GM23338 (cell line): ENCODE results near the gene STARD4. TPM values are rescaled to one million over a fixed set of nuclear protein-coding genes. Genes with fewer than 3 reads are reported as not detected.

Experiments used
- ATAC-seq: fragments of 200-7000 bp; cut with Tn5 transposase; 3 replicates; pipeline ENCODE4 v1.9.1; 2020
- DNase-seq: peaks from one replicate; pipeline ENCODE4 v3.0.0-alpha.2; 2015; ENCODE audit warnings: low spot score
- H2AFZ ChIP-seq: fragments of 200-600 bp; sonication (generic); 2 replicates; pipeline ENCODE4 v1.8.0; 2016; ENCODE audit warnings: antibody characterized with exemption, mild to moderate bottlenecking, moderate library complexity
- H3F3A ChIP-seq: fragments of 200-600 bp; sonication (generic); replicated peaks from 2 replicates; pipeline ENCODE4 v1.8.0; 2017; ENCODE audit warnings: antibody characterized with exemption, mixed run types, low read depth
- H3K27ac ChIP-seq: fragments of 200-600 bp; sonication (generic); 2 replicates; pipeline ENCODE4 v1.6.1; 2016; ENCODE audit warnings: low read depth
- H3K27me3 ChIP-seq: fragments of 200-600 bp; sonication (generic); 2 replicates; pipeline ENCODE4 v1.8.0; 2016; ENCODE audit warnings: mild to moderate bottlenecking, mixed run types, moderate library complexity; ENCODE audit not compliant: insufficient read depth
- H3K36me3 ChIP-seq: fragments of 200-600 bp; sonication (generic); 2 replicates; pipeline ENCODE4 v1.8.0; 2016; ENCODE audit warnings: mild to moderate bottlenecking; ENCODE audit not compliant: insufficient read depth
- H3K4me1 ChIP-seq: fragments of 200-600 bp; sonication (generic); 2 replicates; pipeline ENCODE4 v1.8.0; 2016; ENCODE audit warnings: mild to moderate bottlenecking, moderate library complexity; ENCODE audit not compliant: insufficient read depth
- H3K4me2 ChIP-seq: fragments of 200-600 bp; sonication (generic); 2 replicates; pipeline ENCODE4 v1.7.1; 2017; ENCODE audit warnings: mixed run types
- H3K4me3 ChIP-seq: fragments of 200-600 bp; sonication (generic); 2 replicates; pipeline ENCODE4 v1.6.1; 2016; ENCODE audit warnings: mixed run types
- H3K79me2 ChIP-seq: fragments of 200-600 bp; sonication (generic); replicated peaks from 2 replicates; pipeline ENCODE4 v1.8.0; 2017; ENCODE audit warnings: mild to moderate bottlenecking; ENCODE audit not compliant: insufficient read depth
- H3K9me2 ChIP-seq: fragments of 200-600 bp; sonication (generic); 2 replicates; pipeline ENCODE4 v1.8.0; 2017; ENCODE audit not compliant: insufficient read depth
- H4K20me1 ChIP-seq: fragments of 200-600 bp; sonication (generic); replicated peaks from 2 replicates; pipeline ENCODE4 v1.8.0; 2017; ENCODE audit warnings: mild to moderate bottlenecking; ENCODE audit not compliant: insufficient read depth
- H3K27ac Mint-ChIP-seq: 2 replicates; pipeline ENCODE4 v1.8.0; 2020; ENCODE audit warnings: inconsistent platforms, mild to moderate bottlenecking, moderate library complexity, mixed read lengths
- H3K27me3 Mint-ChIP-seq: 3 replicates; pipeline ENCODE4 v1.8.0; 2022; ENCODE audit warnings: low read depth, mild to moderate bottlenecking, moderate library complexity, mixed read lengths, inconsistent platforms; ENCODE audit not compliant: insufficient read depth, poor library complexity
- H3K36me3 Mint-ChIP-seq: 3 replicates; pipeline ENCODE4 v1.8.0; 2021; ENCODE audit warnings: low read depth, mild to moderate bottlenecking, inconsistent platforms, moderate library complexity, mixed read lengths
- H3K4me1 Mint-ChIP-seq: 3 replicates; pipeline ENCODE4 v1.8.0; 2020; ENCODE audit warnings: mild to moderate bottlenecking, inconsistent platforms, mixed read lengths
- H3K4me3 Mint-ChIP-seq: 3 replicates; pipeline ENCODE4 v1.8.0; 2021; ENCODE audit warnings: moderate library complexity, mild to moderate bottlenecking, inconsistent platforms, mixed read lengths
- H3K9me3 Mint-ChIP-seq: 3 replicates; pipeline ENCODE4 v1.8.0; 2020; ENCODE audit warnings: moderate library complexity, mild to moderate bottlenecking, inconsistent platforms, mixed read lengths
- CREB1 ChIP-seq: fragments of 250-450 bp; sonication (Bioruptor Pico); IDR thresholded peaks from 2 replicates; pipeline ENCODE4 v1.5.0; 2020; ENCODE audit warnings: low read depth, mild to moderate bottlenecking, moderate library complexity
- EZH2 ChIP-seq: fragments of 200-600 bp; sonication (generic); IDR thresholded peaks from one replicate; pipeline ENCODE4 v1.8.0; 2017; ENCODE audit warnings: antibody characterized with exemption, mild to moderate bottlenecking, low read depth; ENCODE audit not compliant: unreplicated experiment
- EZH2phosphoT487 ChIP-seq: fragments of 200-600 bp; sonication (generic); IDR thresholded peaks from one replicate; pipeline ENCODE4 v1.8.1; 2018; ENCODE audit warnings: antibody characterized with exemption; ENCODE audit not compliant: unreplicated experiment
- JUNB ChIP-seq: IDR thresholded peaks from one replicate; pipeline ENCODE4 v1.6.1; 2016; ENCODE audit warnings: antibody characterized with exemption; ENCODE audit not compliant: unreplicated experiment
- NANOG ChIP-seq: IDR thresholded peaks from 2 replicates; pipeline ENCODE4 v1.6.1; 2016; ENCODE audit warnings: antibody characterized with exemption, borderline replicate concordance
- ZNF114 ChIP-seq: fragments of 250-450 bp; sonication (Bioruptor Pico); IDR thresholded peaks from 2 replicates; pipeline ENCODE4 v1.5.0; 2020; ENCODE audit warnings: mild to moderate bottlenecking, moderate library complexity
- polyA plus RNA-seq: library from polyadenylated mRNA; unstranded; fragments of >200 nt; fragmentation: Nextera tagmentation; extraction: Ambion mirVana; gene quantifications from 2 replicates; pipeline ENCODE4 v1.2.1, GENCODE V29; 2016
- total RNA-seq: library from RNA; depleted of rRNA; stranded (reverse); fragments of >200 nt; shearing (Covaris generic); gene quantifications from 2 replicates; pipeline ENCODE4 v1.2.3, GENCODE V29; 2014
- TF ChIP-seq, protein P1 (sequence below), 2 experiments: fragments of 200-600 bp in 1 of 2; sonication (generic) in 1 of 2; conservative IDR thresholded peaks; 2 replicates each; pipeline versions ENCODE4 v1.5.1 to v1.6.1; 2016 to 2017; ENCODE audit warnings: antibody characterized with exemption in 2 of 2, low read depth in 2 of 2, mild to moderate bottlenecking in 2 of 2, moderate library complexity in 1 of 2
- TF ChIP-seq, protein P2 (sequence below): IDR thresholded peaks from one replicate; pipeline ENCODE4 v1.6.1; 2018; ENCODE audit warnings: antibody characterized with exemption; ENCODE audit not compliant: unreplicated experiment

The STARD4 gene
- total and polyA plus RNA-seq, 2 experiments from 2014 or later: 25.0 to 92.0 TPM

DNA sequence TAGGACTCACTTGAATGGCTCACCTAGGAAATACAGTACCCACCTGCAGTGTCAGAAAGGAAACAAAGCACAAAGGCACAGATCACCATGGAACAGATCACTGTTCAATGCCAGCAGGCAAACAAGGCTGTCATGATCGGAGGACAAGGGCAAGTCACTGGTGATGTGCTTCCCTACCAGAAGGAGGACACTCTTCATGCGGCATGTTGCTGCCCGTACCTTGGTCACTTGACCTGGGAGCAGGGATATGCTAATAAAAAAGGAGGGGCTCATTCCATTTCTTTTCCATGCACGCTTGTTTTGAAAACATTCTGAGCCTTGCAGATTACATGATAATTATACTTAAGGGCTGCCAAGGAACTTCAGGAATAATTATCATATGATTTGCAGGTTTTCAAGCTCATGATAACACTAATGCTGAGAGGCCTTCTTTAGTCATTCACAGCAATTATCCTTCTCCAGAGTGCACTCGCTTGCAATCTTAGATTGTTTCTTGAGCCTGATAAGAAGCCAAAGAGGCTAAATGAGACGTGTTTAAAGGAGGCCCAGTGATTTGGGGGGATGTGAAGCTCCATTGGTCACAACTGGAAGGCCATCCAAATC lies 36.1 kb upstream of the STARD4 start:
- Mint-ChIP-seq H3K4me1 (peaks cover 34% of the 10 kb centered on the region), H3K36me3 (no peaks in the 10 kb centered on the region), H3K27me3 (no peaks in the 10 kb centered on the region), H3K9me3 (no peaks in the 10 kb centered on the region), H3K4me3 (no peak overlapping the region), H3K27ac (no peak overlapping the region)
- peak overlapping the region; percentile 15; the same call in 1 of the 2 replicates for H2AFZ ChIP-seq
- no peaks in the 10 kb centered on the region for H3F3A ChIP-seq
- H3K4me2 ChIP-seq: no peak overlapping the region
- TF ChIP-seq NANOG (no peak), ZNF114 (no peak), EZH2 (no peak), CREB1 (CRISPR knock-in tag) (no peak), EZH2phosphoT487 (no peak), JUNB (no peak)
- TF ChIP-seq, protein P1, sequence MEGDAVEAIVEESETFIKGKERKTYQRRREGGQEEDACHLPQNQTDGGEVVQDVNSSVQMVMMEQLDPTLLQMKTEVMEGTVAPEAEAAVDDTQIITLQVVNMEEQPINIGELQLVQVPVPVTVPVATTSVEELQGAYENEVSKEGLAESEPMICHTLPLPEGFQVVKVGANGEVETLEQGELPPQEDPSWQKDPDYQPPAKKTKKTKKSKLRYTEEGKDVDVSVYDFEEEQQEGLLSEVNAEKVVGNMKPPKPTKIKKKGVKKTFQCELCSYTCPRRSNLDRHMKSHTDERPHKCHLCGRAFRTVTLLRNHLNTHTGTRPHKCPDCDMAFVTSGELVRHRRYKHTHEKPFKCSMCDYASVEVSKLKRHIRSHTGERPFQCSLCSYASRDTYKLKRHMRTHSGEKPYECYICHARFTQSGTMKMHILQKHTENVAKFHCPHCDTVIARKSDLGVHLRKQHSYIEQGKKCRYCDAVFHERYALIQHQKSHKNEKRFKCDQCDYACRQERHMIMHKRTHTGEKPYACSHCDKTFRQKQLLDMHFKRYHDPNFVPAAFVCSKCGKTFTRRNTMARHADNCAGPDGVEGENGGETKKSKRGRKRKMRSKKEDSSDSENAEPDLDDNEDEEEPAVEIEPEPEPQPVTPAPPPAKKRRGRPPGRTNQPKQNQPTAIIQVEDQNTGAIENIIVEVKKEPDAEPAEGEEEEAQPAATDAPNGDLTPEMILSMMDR (conservative IDR thresholded peaks at IDR 0.05; ENCODE audit: low read depth in 2 of 2): no peak
- TF ChIP-seq, protein P2, sequence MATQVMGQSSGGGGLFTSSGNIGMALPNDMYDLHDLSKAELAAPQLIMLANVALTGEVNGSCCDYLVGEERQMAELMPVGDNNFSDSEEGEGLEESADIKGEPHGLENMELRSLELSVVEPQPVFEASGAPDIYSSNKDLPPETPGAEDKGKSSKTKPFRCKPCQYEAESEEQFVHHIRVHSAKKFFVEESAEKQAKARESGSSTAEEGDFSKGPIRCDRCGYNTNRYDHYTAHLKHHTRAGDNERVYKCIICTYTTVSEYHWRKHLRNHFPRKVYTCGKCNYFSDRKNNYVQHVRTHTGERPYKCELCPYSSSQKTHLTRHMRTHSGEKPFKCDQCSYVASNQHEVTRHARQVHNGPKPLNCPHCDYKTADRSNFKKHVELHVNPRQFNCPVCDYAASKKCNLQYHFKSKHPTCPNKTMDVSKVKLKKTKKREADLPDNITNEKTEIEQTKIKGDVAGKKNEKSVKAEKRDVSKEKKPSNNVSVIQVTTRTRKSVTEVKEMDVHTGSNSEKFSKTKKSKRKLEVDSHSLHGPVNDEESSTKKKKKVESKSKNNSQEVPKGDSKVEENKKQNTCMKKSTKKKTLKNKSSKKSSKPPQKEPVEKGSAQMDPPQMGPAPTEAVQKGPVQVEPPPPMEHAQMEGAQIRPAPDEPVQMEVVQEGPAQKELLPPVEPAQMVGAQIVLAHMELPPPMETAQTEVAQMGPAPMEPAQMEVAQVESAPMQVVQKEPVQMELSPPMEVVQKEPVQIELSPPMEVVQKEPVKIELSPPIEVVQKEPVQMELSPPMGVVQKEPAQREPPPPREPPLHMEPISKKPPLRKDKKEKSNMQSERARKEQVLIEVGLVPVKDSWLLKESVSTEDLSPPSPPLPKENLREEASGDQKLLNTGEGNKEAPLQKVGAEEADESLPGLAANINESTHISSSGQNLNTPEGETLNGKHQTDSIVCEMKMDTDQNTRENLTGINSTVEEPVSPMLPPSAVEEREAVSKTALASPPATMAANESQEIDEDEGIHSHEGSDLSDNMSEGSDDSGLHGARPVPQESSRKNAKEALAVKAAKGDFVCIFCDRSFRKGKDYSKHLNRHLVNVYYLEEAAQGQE: no peak
- H4K20me1 ChIP-seq: no peaks in the 10 kb centered on the region
- H3K79me2 ChIP-seq: no peaks in the 10 kb centered on the region
- ATAC-seq (no peak), DNase-seq (no peak)
- peaks cover 26% of the 10 kb centered on the region for H3K4me1 ChIP-seq
- H3K27me3 ChIP-seq: no peaks in the 10 kb centered on the region
- no peaks in the 10 kb centered on the region for H3K36me3 ChIP-seq
- H3K9me2 ChIP-seq: no peaks in the 10 kb centered on the region
- no peak overlapping the region for H3K4me3 ChIP-seq
- no peak overlapping the region for H3K27ac ChIP-seq

DNA sequence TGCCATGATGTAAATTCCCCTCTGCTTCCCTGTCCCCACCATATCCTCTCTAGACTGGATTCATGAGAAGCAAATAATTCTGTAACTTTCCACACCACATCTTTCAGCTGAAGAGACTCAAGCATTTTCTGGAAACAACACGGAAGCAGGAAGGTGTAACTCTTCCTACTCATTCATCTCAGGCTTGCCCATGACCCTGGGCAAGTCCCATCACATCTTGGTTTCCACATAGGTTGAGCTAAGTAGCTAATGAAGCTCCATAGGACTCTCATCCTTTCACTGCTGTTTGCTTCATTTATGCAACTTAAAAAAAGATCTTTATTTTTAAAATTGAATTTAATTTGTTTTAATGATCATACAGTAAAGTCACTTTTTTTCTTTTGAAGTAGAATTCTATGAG lies 32.7 kb upstream of the STARD4 start:
- Histone ChIP-seq H3K27me3 (no peaks in the 10 kb centered on the region), H3K79me2 (no peaks in the 10 kb centered on the region), H4K20me1 (no peaks in the 10 kb centered on the region), H3K36me3 (no peaks in the 10 kb centered on the region), H3K4me1 (no peaks in the 10 kb centered on the region), H3F3A (no peaks in the 10 kb centered on the region), H3K27ac (no peak overlapping the region), H3K4me3 (no peak overlapping the region), H2AFZ (0 out of 2 replicates have a peak overlapping the region, but pooled peaks have one; percentile 34), H3K4me2 (no peak overlapping the region), H3K9me2 (no peaks in the 10 kb centered on the region)
- no peak overlapping the region for H3K4me3 Mint-ChIP-seq
- no peaks in the 10 kb centered on the region for H3K27me3 Mint-ChIP-seq
- H3K27ac Mint-ChIP-seq: no peak overlapping the region
- ATAC-seq: no peak
- no peaks in the 10 kb centered on the region for H3K9me3 Mint-ChIP-seq
- no peak for TF ChIP-seq JUNB
- TF ChIP-seq EZH2: no peak
- H3K36me3 Mint-ChIP-seq: no peaks in the 10 kb centered on the region
- H3K4me1 Mint-ChIP-seq: peaks cover 6% of the 10 kb centered on the region
- DNase-seq: no peak
